Brain pericyte (primary cell): ENCODE data around the gene ANKRD2.
"Not testable (repeated sequence)": the region's sequence is repeated elsewhere in the genome, so short reads cannot be mapped to it uniquely, and the experiment has no call there.

ENCODE experiments used
- DNase-seq: peaks from one replicate; pipeline ENCODE4 v3.0.0-alpha.2; 2012; ENCODE audit warnings: low read depth, low spot score

Gene ANKRD2

GRCh38 chr10:97546456-97547270 is 25.9 kb upstream of the ANKRD2 start:
- no peak for DNase-seq

GRCh38 chr10:97547271-97547600 is 25.3 kb upstream of the ANKRD2 start:
- no peak for DNase-seq

DNA sequence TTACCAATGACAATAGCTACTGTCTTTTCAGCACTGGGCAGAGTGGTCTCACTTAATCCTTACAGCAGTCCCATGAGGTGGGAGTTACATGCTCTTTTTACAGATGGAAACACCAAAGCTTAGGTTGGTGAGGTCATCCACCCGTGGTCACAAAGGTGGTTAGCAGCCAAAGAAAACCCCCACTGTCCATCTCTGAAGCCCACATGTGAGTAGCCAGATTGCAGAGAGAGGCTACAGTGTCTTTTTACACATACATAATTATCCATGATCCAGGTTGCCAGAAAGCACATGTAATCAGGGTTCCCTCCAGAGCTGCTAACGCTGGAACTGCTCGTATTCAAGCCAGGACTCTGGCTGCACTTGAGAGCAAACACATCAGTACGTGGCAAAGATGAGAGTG is 24.6 kb upstream of the ANKRD2 start:
- DNase-seq = no peak

GRCh38 chr10:97548828-97549455 is 23.6 kb upstream of the ANKRD2 start:
- DNase-seq = no peak

DNA sequence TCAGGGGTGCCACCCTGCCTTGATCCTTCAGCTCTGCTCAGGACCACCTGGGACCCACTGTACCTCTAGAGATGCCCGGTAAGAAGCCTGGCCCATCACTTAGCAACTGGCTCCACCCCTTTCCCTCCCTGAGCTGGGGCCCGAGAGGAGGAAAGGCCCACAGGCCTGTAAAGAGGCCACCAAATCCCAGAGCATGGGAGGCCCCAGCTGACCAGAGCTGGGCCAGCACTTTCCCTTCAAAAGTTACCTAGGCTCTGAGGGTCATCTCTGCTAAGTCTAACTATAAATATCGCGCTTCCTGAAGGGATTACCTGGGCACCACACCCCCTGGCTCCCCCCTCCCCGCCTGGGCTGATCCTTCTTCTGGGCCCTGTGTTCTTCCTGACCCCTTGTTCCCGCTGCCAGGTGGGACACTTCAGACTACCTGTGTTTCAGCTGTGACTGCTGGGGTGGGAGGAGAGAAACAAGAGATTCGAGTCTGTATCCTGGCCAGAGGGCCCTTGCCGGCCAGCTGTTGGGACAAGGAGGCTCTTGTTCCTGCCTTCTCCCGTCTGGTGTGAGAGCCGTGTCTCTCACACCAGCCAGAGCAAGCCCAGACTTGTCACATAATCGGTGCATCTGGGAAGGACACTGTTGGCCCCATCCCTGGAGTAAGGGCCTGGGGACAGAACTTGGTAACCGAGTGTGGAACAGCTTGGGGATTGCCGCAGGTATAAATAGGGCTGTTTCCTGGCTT is 22.8 kb upstream of the ANKRD2 start:
- DNase-seq = no peak

DNA sequence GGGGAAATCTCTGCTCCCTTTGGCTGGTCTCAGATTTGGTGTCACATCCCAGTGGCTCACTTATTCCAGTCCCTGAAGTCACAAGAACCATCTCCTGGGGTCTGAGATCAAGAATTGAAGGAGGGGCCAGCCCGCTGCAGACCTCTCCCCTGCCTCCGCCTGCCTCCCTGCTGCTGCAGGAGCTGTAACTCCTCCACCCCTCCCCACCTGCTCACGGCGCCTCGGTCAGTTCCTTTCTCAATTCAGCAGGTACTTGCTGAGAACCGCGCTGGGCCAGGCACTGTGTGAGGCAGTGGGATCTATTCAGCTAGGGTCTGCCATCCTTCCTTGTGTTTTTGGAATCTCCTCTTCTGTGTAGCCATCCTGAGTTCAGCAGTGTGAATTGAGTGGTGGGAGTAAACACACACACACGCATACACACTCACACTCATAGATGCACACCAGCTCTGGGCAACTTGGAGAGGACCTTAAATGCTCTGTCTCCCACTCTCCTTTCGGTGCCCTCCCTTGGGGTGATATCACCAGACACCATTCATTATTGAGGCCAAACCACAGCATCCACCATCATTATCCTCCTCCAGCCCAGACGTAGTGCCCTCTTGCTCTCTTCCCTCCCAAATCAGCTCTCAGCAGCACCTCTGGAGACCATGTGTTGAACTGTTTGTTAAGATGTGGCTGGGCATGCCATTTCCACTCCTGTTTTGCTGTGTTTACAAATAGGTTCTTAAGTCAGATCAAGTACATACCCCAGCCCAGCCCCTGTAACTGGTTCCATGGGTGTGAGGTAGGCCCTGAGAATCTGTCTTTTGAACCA is 22.0 kb upstream of the ANKRD2 start:
- DNase-seq = no peak

DNA sequence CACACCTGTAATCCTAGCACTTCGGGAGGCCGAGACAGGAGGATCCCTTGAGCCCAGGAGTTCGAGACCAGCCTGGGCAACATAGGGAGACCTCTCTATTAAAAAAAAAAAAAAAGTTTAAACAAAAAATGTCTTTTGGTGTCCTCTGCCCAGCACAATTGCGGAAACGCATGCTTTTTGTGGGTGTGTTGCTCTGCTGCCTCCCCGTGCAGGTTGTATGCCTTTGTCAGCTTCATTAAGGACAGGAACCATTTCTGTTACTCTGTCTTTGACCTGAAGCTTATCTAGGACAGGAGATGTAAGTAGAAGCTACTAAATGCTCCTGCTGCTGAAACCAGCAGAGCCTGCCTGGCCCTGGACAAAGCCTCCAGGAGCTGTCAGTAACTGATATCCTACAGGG is 21.3 kb upstream of the ANKRD2 start:
- no peak for DNase-seq

DNA sequence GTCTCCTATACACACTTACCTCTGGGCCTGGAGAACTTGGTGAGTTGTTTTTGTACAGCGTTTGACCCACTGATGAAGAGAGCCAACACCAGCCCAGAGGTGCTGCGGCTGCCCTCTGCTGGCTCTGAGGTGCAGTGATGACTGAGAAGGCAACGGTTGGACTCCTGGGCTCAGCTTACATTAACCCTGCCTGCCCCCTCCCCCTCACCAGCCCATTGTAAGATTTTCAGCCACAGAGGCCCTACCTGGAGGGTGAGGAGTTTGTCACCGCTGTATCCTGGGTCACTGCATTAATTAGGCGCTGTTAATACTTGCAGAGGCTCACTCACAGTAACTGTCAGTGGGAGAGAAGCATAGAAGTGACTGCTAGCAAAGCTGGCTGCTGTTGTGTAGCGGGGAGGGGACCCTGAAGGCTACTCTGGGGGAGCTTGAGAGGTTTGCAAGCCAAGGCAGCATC is 19.0 kb upstream of the ANKRD2 start:
- no peak for DNase-seq

- not testable (repeated sequence) for DNase-seq
These were observed 18.2 kb upstream of the ANKRD2 start for GRCh38 chr10:97554336-97554735.

DNA sequence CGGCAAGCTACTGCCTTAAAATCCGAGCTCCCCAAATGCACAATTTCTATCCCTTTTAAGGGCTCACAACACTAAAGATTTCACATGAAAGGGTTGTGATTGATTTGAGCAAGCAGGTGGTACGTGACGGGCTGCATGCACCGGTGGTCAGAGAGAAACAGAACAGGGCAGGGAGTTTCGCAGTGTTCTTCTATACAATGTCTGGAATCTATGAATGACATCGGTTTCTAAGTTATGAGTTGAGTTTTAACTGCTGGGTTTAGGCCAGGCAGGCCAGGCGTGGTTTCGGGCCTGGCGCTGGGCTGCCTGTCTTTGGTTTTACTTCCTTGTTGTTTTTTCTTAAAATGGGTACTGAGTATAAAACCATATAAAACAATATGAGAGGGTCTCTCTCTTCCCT is 17.0 kb upstream of the ANKRD2 start:
- DNase-seq = not testable (repeated sequence)

DNA sequence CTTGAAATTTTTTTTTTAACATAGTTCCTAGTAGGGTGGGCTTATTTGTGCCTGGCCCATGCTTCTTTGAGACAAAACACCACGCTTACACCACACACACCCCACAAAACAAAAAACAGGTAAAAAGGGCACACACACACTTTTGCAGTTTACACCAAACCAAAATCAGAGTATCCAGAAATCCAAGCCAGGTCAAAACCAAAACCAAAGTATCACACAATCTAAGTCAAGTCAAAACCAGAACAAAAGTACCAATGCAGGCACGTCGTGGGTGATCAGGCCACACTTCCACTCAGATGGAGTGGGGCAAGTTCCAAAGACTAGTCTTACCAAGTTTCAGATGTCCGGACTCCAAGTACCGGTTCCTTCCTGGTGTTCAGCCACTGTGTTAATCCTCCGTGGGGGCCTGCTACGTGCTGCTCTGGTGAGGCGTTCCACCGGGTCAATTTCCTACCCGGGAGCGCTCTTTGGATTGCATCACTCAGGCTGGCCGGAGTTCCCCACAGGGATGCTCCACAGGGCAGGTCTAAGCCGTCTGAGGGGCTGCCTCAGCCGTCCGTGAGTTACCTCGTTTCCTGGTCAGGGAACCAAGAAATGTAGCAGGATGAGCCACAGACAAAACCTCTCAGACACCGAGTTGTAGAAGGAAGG is 11.7 kb upstream of the ANKRD2 start:
- DNase-seq = not testable (repeated sequence)

- not testable (repeated sequence) for DNase-seq
These were observed 11.0 kb upstream of the ANKRD2 start for GRCh38 chr10:97561386-97562077.

GRCh38 chr10:97562329-97562728 is 10.2 kb upstream of the ANKRD2 start:
- DNase-seq = not testable (repeated sequence)

DNA sequence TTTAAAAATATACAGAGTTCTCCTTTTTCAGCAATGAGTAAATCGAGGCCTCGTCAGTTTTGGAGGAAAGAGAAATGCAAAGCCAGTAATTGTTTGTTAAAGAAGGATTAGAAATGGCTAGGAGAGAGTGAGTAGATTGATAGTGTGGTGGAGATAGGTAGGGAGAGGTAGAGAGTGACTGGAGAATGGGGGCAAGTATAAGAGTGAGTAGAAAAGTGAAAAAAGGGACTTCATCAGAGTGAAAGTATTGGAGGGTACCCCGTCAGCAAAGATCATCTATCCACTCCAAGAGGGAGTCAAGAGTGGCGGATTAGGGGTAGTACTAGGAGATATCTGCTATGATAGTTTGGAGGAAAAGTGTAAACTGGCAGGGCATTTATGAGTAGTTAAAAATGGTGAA is 9.2 kb upstream of the ANKRD2 start:
- no peak for DNase-seq

- DNase-seq = no peak
These were observed 7.8 kb upstream of the ANKRD2 start for GRCh38 chr10:97564776-97565175.

- DNase-seq = no peak
These were observed 6.1 kb upstream of the ANKRD2 start for GRCh38 chr10:97566336-97566996.

- DNase-seq = no peak
These were observed 4.7 kb upstream of the ANKRD2 start for GRCh38 chr10:97567891-97568290.

- DNase-seq = no peak
These were observed 2.3 kb upstream of the ANKRD2 start for GRCh38 chr10:97570146-97570788.

GRCh38 chr10:97570789-97571471 is 1.6 kb upstream of the ANKRD2 start:
- DNase-seq = no peak
